Parathyroid adenoma (tissue), 2 donors: ENCODE results near the gene CDH12.

Experiments
- H2AFZ ChIP-seq: fragments of 300-600 bp; sonication (generic); one replicate; pipeline ENCODE4 v1.7.0; 2017; ENCODE audit warnings: antibody characterized with exemption, mild to moderate bottlenecking
- H3K27ac ChIP-seq: fragments of 300-600 bp; sonication (generic); one replicate; pipeline ENCODE4 v1.7.0; 2017
- H3K27me3 ChIP-seq: fragments of 300-600 bp; sonication (generic); one replicate; pipeline ENCODE4 v1.7.0; 2017; ENCODE audit warnings: low read length; ENCODE audit not compliant: control insufficient read depth, insufficient read depth
- H3K36me3 ChIP-seq: fragments of 300-600 bp; sonication (generic); one replicate; pipeline ENCODE4 v1.7.0; 2017; ENCODE audit warnings: low read length; ENCODE audit not compliant: control insufficient read depth, insufficient read depth
- H3K4me1 ChIP-seq: fragments of 300-600 bp; sonication (generic); one replicate; pipeline ENCODE4 v1.7.0; 2017; ENCODE audit warnings: control low read depth
- H3K4me2 ChIP-seq: fragments of 300-600 bp; sonication (generic); one replicate; pipeline ENCODE4 v1.7.0; 2017; ENCODE audit warnings: low read length
- H3K4me3 ChIP-seq: fragments of 300-600 bp; sonication (generic); one replicate; pipeline ENCODE4 v1.7.0; 2017; ENCODE audit warnings: low read depth, low read length
- H3K79me2 ChIP-seq: fragments of 300-600 bp; sonication (generic); one replicate; pipeline ENCODE4 v1.7.0; 2017; ENCODE audit warnings: control low read depth
- H3K9ac ChIP-seq: fragments of 300-600 bp; sonication (generic); one replicate; pipeline ENCODE4 v1.7.0; 2017; ENCODE audit warnings: mild to moderate bottlenecking
- H3K9me3 ChIP-seq: fragments of 300-600 bp; sonication (generic); one replicate; pipeline ENCODE4 v1.7.0; 2017; ENCODE audit warnings: low read length; ENCODE audit not compliant: control insufficient read depth
- TF ChIP-seq, protein P1 (sequence below): fragments of 300-600 bp; sonication (generic); IDR thresholded peaks from one replicate; pipeline ENCODE4 v1.7.0; 2017; ENCODE audit warnings: antibody characterized with exemption, mild to moderate bottlenecking
- donor health status: primary hyperparathyroidism.

The CDH12 gene

DNA sequence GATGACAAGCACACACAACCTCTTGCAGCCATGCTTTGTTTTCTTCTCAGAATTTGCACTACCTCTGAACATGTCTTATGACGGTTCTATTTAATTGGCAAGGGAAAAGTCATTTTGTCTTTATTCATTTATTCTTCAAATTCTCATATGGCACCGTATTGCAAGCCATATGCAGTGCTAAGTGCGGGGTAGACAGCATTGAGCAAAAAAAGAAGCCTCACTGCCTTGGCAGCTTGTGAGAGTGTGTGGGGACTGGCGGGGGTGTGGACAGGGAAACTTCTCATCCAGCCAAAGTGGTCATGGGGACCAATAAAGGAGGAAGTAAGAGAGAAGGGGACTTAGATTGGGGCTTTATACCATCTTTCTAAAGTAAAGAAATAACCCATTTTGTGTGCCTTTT, 160.0 kb downstream of the CDH12 start:
- Histone ChIP-seq H3K4me3 (no peak overlapping the region), H3K36me3 (no peaks in the 10 kb centered on the region), H3K27ac (no peak overlapping the region), H3K4me1 (no peaks in the 10 kb centered on the region), H3K9me3 (no peaks in the 10 kb centered on the region), H3K4me2 (no peak overlapping the region), H3K27me3 (no peaks in the 10 kb centered on the region), H3K9ac (no peak overlapping the region), H2AFZ (no peak overlapping the region), H3K79me2 (no peaks in the 10 kb centered on the region)
- TF ChIP-seq, protein P1, sequence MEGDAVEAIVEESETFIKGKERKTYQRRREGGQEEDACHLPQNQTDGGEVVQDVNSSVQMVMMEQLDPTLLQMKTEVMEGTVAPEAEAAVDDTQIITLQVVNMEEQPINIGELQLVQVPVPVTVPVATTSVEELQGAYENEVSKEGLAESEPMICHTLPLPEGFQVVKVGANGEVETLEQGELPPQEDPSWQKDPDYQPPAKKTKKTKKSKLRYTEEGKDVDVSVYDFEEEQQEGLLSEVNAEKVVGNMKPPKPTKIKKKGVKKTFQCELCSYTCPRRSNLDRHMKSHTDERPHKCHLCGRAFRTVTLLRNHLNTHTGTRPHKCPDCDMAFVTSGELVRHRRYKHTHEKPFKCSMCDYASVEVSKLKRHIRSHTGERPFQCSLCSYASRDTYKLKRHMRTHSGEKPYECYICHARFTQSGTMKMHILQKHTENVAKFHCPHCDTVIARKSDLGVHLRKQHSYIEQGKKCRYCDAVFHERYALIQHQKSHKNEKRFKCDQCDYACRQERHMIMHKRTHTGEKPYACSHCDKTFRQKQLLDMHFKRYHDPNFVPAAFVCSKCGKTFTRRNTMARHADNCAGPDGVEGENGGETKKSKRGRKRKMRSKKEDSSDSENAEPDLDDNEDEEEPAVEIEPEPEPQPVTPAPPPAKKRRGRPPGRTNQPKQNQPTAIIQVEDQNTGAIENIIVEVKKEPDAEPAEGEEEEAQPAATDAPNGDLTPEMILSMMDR: no peak

GRCh38 chr5:22683050-22683449, 170.1 kb downstream of the CDH12 start:
- no peak overlapping the region for H3K9ac ChIP-seq
- H3K27me3 ChIP-seq: no peaks in the 10 kb centered on the region
- H3K4me3 ChIP-seq: no peak overlapping the region
- no peaks in the 10 kb centered on the region for H3K4me1 ChIP-seq
- H3K36me3 ChIP-seq: no peaks in the 10 kb centered on the region
- H3K9me3 ChIP-seq: no peaks in the 10 kb centered on the region
- no peak overlapping the region for H3K4me2 ChIP-seq
- no peaks in the 10 kb centered on the region for H3K79me2 ChIP-seq
- H2AFZ ChIP-seq: no peak overlapping the region
- no peak overlapping the region for H3K27ac ChIP-seq
- TF ChIP-seq, protein P1: no peak

DNA sequence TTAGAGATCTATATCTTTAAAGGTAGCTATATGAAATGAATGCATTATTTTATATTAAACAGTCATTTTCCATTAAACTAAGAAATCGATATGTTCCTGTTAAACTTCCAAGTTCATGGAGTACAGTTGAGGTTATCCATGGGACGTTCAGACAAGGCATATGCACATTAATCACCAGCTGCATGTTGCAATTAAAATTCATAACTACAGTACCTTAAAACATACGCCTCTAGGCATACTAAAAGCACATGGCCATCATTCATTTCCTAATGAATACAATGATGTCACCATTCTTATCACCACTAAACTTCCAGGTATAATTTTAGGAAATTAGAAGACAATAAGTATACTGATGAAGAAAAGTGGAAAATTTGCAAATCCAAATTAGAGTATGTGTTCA, 174.3 kb downstream of the CDH12 start:
- no peak overlapping the region for H3K27ac ChIP-seq
- no peak overlapping the region for H3K4me2 ChIP-seq
- H3K4me3 ChIP-seq: no peak overlapping the region
- no peaks in the 10 kb centered on the region for H3K79me2 ChIP-seq
- H3K9me3 ChIP-seq: no peaks in the 10 kb centered on the region
- no peak overlapping the region for H2AFZ ChIP-seq
- no peaks in the 10 kb centered on the region for H3K36me3 ChIP-seq
- TF ChIP-seq, protein P1: no peak
- no peaks in the 10 kb centered on the region for H3K27me3 ChIP-seq
- no peaks in the 10 kb centered on the region for H3K4me1 ChIP-seq
- H3K9ac ChIP-seq: no peak overlapping the region

DNA sequence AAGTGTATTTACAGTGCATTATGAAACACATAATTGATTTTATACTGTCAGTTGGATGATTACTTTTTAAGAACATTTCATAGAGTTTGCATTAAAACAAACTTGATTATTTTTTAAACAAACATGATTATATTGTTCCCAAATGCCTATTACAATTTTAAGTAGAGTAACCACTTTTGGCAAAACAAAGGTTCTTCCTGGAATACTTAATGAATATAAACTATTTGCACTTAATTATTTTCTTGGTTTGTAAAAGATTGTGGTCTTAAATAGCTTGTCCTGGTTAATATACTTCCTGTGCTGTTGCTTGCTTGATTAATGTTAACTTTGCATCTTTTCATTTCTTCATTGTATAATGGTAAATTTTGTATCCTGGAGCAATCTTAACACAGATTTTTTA, 180.0 kb downstream of the CDH12 start:
- no peak overlapping the region for H3K9ac ChIP-seq
- TF ChIP-seq, protein P1: no peak
- H3K79me2 ChIP-seq: no peaks in the 10 kb centered on the region
- no peak overlapping the region for H3K4me3 ChIP-seq
- no peaks in the 10 kb centered on the region for H3K9me3 ChIP-seq
- no peaks in the 10 kb centered on the region for H3K4me1 ChIP-seq
- no peak overlapping the region for H3K27ac ChIP-seq
- H3K4me2 ChIP-seq: no peak overlapping the region
- no peaks in the 10 kb centered on the region for H3K36me3 ChIP-seq
- H3K27me3 ChIP-seq: no peaks in the 10 kb centered on the region
- H2AFZ ChIP-seq: no peak overlapping the region

DNA sequence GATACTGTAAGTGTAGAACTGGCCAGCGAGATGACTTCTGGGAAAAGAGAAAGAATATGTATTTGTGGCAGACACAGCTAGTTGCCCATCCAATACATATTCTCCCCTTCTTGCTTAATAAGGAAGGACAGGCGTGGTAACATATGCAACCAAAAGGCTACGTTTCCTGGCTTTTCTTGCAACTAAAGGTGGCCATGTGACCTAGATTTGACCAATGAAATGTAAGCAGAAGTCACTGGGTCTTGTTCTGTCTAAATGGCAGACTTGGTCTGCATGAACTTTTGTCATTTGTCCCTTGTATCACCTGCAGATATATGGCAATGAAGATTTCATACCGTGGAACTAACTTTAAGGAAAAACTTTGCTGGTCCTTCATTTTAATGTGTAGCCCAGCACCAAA, 183.8 kb downstream of the CDH12 start:
- H3K36me3 ChIP-seq: no peaks in the 10 kb centered on the region
- no peak overlapping the region for H3K4me2 ChIP-seq
- no peaks in the 10 kb centered on the region for H3K9me3 ChIP-seq
- H3K4me1 ChIP-seq: no peaks in the 10 kb centered on the region
- H3K4me3 ChIP-seq: no peak overlapping the region
- H3K27me3 ChIP-seq: no peaks in the 10 kb centered on the region
- H2AFZ ChIP-seq: no peak overlapping the region
- TF ChIP-seq, protein P1: no peak
- H3K79me2 ChIP-seq: no peaks in the 10 kb centered on the region
- no peak overlapping the region for H3K9ac ChIP-seq
- H3K27ac ChIP-seq: no peak overlapping the region
